GM13977 (cell line): ENCODE data around the gene PIGS.

Experiments
- DNase-seq: peaks from one replicate; pipeline ENCODE4 v3.0.0; 2012; ENCODE audit warnings: low spot score
- in situ Hi-C: fragments of 300-500 bp; cut with MboI; formaldehyde crosslinking; loops from one replicate; pipeline ENCODE4 v1.12.0; 2022; ENCODE audit warnings: low sequenced_read_pairs, low pct_unique_long_range_greater_than_20kb, mixed read lengths, inconsistent platforms; ENCODE audit not compliant: unreplicated experiment
- TF ChIP-seq, protein P1 (sequence below): IDR thresholded peaks from 2 replicates; pipeline ENCODE4 v1.5.1; 2012; ENCODE audit warnings: mild to moderate bottlenecking, control low read depth; ENCODE audit not compliant: insufficient read depth; ENCODE audit errors: extremely low read depth, missing control alignments

The PIGS gene

GRCh38 chr17:28598389-28598788, 27.1 kb upstream of the PIGS start:
- DNase-seq: no peak
- TF ChIP-seq, protein P1, sequence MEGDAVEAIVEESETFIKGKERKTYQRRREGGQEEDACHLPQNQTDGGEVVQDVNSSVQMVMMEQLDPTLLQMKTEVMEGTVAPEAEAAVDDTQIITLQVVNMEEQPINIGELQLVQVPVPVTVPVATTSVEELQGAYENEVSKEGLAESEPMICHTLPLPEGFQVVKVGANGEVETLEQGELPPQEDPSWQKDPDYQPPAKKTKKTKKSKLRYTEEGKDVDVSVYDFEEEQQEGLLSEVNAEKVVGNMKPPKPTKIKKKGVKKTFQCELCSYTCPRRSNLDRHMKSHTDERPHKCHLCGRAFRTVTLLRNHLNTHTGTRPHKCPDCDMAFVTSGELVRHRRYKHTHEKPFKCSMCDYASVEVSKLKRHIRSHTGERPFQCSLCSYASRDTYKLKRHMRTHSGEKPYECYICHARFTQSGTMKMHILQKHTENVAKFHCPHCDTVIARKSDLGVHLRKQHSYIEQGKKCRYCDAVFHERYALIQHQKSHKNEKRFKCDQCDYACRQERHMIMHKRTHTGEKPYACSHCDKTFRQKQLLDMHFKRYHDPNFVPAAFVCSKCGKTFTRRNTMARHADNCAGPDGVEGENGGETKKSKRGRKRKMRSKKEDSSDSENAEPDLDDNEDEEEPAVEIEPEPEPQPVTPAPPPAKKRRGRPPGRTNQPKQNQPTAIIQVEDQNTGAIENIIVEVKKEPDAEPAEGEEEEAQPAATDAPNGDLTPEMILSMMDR: no peak
- in situ Hi-C loops: no loop called here

DNA sequence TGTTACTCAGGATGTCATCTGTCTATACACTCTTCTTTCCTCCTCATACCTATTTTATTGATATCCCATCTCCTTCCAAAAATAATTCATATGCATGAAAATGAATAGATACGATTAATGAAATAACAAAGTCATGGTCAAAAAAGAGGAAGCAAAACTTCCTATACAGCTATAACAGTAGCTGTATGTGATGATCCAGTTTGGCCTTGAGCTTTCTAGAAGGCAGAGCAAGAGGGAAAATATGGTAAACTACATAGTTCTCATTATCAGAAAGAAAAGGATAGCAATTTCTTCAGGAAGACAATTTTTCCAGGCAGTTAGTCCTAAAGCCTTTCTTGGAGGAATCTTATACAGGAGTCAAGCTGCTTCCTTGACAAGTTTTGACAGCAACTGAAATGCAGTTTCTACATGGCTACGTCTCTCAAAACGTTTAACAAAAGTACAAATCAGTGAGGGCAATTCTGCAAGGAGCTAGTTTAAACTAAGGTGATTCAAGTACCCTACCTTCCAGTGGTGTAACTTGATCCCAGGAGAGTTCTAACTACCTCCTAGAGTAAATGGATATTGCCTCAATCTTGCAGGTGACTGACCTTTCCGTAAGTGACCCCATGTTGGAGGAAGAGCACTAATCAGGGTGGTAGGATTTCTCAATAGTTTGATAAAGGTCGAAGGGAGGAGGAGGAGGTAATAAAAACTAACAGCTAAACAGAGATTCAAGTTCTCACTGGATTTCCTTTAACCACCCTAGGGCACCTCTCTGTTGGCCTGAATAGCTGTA, 26.5 kb upstream of the PIGS start:
- TF ChIP-seq, protein P1: no peak

DNA sequence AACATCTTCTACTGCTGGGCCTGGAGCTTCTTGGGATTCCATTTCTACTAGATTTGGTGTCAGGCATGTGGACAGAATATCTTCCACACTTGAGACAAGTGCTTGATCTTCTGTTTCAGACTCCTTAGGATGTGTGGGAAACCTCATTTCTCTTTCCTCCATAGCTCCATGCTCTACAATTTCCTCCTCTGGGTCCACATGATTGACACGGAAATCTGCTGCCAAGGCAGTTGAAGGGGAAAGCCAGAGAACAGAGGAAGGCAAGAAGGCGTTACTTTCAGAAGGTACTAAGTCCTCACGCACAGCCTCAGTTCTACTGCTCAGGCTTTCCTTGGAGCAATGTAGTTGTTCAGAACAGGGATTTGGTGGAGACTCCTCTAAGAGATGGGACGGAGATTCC, 20.9 kb upstream of the PIGS start:
- in situ Hi-C loops: no loop called here
- no peak for DNase-seq

More for the DNA sequence above, 26.5 kb upstream of the PIGS start:
- in situ Hi-C loops: no loop called here
- no peak for DNase-seq

DNA sequence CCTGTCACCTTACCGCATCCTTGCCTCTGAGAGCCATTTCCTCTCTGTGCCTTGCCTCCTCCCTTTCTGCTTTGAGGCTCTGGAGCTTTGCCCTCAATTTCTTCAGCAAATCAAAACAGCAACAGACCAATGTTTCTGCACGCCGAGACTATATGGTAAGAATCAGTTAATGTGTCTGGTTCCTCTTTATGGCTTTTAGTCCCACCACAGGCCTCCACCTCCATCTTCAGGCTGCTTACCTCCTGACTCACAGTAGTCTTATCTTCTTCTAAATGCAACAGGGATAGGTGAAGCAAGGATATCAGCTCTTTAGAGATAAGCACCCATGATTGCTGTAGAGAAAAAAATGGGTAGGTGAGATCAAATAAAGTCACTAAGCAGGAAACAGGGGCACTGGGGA, 14.5 kb upstream of the PIGS start:
- DNase-seq: no peak
- in situ Hi-C loops: no loop called here

More for the DNA sequence above, 20.9 kb upstream of the PIGS start:
- TF ChIP-seq, protein P1: no peak

DNA sequence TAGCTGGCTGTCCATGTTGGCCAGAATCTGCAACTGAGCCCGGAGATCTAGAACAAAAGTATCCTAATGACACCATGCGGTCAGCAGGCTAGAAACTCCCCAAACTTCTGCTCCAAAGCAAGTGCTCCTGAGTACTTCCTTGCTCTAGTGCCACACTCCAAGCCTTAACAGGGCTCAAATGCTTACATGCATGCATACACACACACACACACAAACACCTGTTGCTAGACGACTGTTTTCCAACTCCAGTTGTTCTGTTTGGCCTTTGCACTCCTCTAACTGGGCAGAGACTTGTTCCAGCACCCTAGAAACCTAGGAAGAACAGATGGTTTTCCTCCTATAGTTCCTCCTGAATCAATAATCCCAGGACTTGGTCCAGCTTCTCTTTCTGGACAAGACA, 13.1 kb upstream of the PIGS start:
- TF ChIP-seq, protein P1: no peak
- no peak for DNase-seq
- in situ Hi-C loops: no loop called here

More for the DNA sequence above, 14.5 kb upstream of the PIGS start:
- TF ChIP-seq, protein P1: no peak

- TF ChIP-seq, protein P1: no peak
- in situ Hi-C loops: no loop called here
- DNase-seq: no peak
These were observed 11.2 kb upstream of the PIGS start for GRCh38 chr17:28582513-28582912.
